ENCODE results near the gene CATSPERD.

DNA sequence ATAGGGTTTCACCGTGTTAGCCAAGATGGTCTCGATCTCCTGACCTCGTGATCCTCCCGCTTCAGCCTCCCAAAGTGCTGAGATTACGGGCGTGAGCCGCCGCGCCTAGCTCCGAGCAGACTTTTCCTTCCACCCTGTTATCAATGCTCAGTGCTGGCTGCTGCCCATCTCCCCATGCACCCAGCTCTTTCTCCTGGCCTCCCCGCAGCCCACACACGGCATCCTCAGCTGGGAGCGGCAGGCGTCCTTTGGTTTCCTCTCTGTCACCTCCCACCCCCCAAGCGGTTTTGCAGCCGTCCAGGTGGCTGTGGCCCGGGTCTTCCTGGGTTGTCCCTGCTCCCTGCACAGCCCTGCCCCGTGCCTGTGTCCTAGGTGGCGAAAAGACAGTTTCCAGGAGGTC lies 52.0 kb downstream of the CATSPERD start:
- TF ChIP-seq, protein P1, sequence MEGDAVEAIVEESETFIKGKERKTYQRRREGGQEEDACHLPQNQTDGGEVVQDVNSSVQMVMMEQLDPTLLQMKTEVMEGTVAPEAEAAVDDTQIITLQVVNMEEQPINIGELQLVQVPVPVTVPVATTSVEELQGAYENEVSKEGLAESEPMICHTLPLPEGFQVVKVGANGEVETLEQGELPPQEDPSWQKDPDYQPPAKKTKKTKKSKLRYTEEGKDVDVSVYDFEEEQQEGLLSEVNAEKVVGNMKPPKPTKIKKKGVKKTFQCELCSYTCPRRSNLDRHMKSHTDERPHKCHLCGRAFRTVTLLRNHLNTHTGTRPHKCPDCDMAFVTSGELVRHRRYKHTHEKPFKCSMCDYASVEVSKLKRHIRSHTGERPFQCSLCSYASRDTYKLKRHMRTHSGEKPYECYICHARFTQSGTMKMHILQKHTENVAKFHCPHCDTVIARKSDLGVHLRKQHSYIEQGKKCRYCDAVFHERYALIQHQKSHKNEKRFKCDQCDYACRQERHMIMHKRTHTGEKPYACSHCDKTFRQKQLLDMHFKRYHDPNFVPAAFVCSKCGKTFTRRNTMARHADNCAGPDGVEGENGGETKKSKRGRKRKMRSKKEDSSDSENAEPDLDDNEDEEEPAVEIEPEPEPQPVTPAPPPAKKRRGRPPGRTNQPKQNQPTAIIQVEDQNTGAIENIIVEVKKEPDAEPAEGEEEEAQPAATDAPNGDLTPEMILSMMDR (IDR thresholded peaks at IDR 0.05) = no peak
- no peak for TF ChIP-seq POLR2A (IDR thresholded peaks at IDR 0.05)
